Measurements from ENCODE around the gene MYH3.

Gene MYH3

GRCh38 chr17:10652984-10653659 is 4.0 kb downstream of the MYH3 start:
- peaks cover 0 to 2% (median 0%) of the 10 kb centered on the region in 5 donors for H3K27me3 ChIP-seq (ENCODE audit: control insufficient read depth in 5 of 5, insufficient read depth in 4 of 5, low read length in 5 of 5)
- no peaks in the 10 kb centered on the region for H3K36me3 ChIP-seq (ENCODE audit: control insufficient read depth in 5 of 5, insufficient read depth in 5 of 5, low read length in 5 of 5)
- peaks cover 0 to 4% (median 2%) of the 10 kb centered on the region in 5 donors for H3K4me1 ChIP-seq (ENCODE audit: control insufficient read depth in 5 of 5, insufficient read depth in 5 of 5, low read length in 5 of 5)
- H3K27ac ChIP-seq (ENCODE audit: low read depth, low read length), result no peak overlapping the region
- no peak overlapping the region for H3K4me3 ChIP-seq (ENCODE audit: low read depth in 1 of 5, low read length in 5 of 5)
- no peaks in the 10 kb centered on the region for H3K9me3 ChIP-seq (ENCODE audit: control insufficient read depth in 5 of 5, low read length in 5 of 5)
- no peak overlapping the region for H3K9ac ChIP-seq (ENCODE audit: low read length in 5 of 5)

- Histone ChIP-seq H3K4me3 (ENCODE audit: low read depth in 1 of 5, low read length in 5 of 5) (no peak overlapping the region), H3K9me3 (ENCODE audit: control insufficient read depth in 5 of 5, low read length in 5 of 5) (no peaks in the 10 kb centered on the region), H3K27me3 (ENCODE audit: control insufficient read depth in 5 of 5, insufficient read depth in 4 of 5, low read length in 5 of 5) (peaks cover 0 to 2% (median 0%) of the 10 kb centered on the region in 5 donors), H3K9ac (ENCODE audit: low read length in 5 of 5) (no peak overlapping the region), H3K27ac (ENCODE audit: low read depth, low read length) (no peak overlapping the region), H3K4me1 (ENCODE audit: control insufficient read depth in 5 of 5, insufficient read depth in 5 of 5, low read length in 5 of 5) (peaks cover 0 to 4% (median 2%) of the 10 kb centered on the region in 5 donors), H3K36me3 (ENCODE audit: control insufficient read depth in 5 of 5, insufficient read depth in 5 of 5, low read length in 5 of 5) (no peaks in the 10 kb centered on the region)
Measured at GRCh38 chr17:10651927-10652326, 5.2 kb downstream of the MYH3 start.

- no peak overlapping the region for H3K27ac ChIP-seq (ENCODE audit: low read depth, low read length)
- H3K4me1 ChIP-seq (ENCODE audit: control insufficient read depth in 5 of 5, insufficient read depth in 5 of 5, low read length in 5 of 5), result peaks cover 0 to 8% (median 2%) of the 10 kb centered on the region in 5 donors
- no peak overlapping the region for H3K4me3 ChIP-seq (ENCODE audit: low read depth in 1 of 5, low read length in 5 of 5)
Measured at GRCh38 chr17:10649602-10650001, 7.5 kb downstream of the MYH3 start.

GRCh38 chr17:10648956-10649355 is 8.2 kb downstream of the MYH3 start:
- Histone ChIP-seq H3K4me3 (ENCODE audit: low read depth in 1 of 5, low read length in 5 of 5) (no peak overlapping the region), H3K9me3 (ENCODE audit: control insufficient read depth in 5 of 5, low read length in 5 of 5) (no peaks in the 10 kb centered on the region), H3K36me3 (ENCODE audit: control insufficient read depth in 5 of 5, insufficient read depth in 5 of 5, low read length in 5 of 5) (peaks cover 0 to 4% (median 3%) of the 10 kb centered on the region in 5 donors), H3K27ac (ENCODE audit: low read depth, low read length) (no peak overlapping the region), H3K4me1 (ENCODE audit: control insufficient read depth in 5 of 5, insufficient read depth in 5 of 5, low read length in 5 of 5) (peaks cover 0 to 8% (median 2%) of the 10 kb centered on the region in 5 donors), H3K27me3 (ENCODE audit: control insufficient read depth in 5 of 5, insufficient read depth in 4 of 5, low read length in 5 of 5) (no peaks in the 10 kb centered on the region), H3K9ac (ENCODE audit: low read length in 5 of 5) (no peak overlapping the region)

More at GRCh38 chr17:10649602-10650001, 7.5 kb downstream of the MYH3 start:
- Histone ChIP-seq H3K9ac (ENCODE audit: low read length in 5 of 5) (no peak overlapping the region), H3K27me3 (ENCODE audit: control insufficient read depth in 5 of 5, insufficient read depth in 4 of 5, low read length in 5 of 5) (peaks cover 0 to 2% (median 0%) of the 10 kb centered on the region in 5 donors), H3K9me3 (ENCODE audit: control insufficient read depth in 5 of 5, low read length in 5 of 5) (no peaks in the 10 kb centered on the region), H3K36me3 (ENCODE audit: control insufficient read depth in 5 of 5, insufficient read depth in 5 of 5, low read length in 5 of 5) (peaks cover 0 to 2% (median 0%) of the 10 kb centered on the region in 5 donors)

- peaks cover 0 to 8% (median 2%) of the 10 kb centered on the region in 5 donors for H3K4me1 ChIP-seq (ENCODE audit: control insufficient read depth in 5 of 5, insufficient read depth in 5 of 5, low read length in 5 of 5)
- no peak overlapping the region for H3K9ac ChIP-seq (ENCODE audit: low read length in 5 of 5)
- peaks cover 0 to 4% (median 3%) of the 10 kb centered on the region in 5 donors for H3K36me3 ChIP-seq (ENCODE audit: control insufficient read depth in 5 of 5, insufficient read depth in 5 of 5, low read length in 5 of 5)
- no peak overlapping the region for H3K4me3 ChIP-seq (ENCODE audit: low read depth in 1 of 5, low read length in 5 of 5)
- H3K27ac ChIP-seq (ENCODE audit: low read depth, low read length), result no peak overlapping the region
- H3K27me3 ChIP-seq (ENCODE audit: control insufficient read depth in 5 of 5, insufficient read depth in 4 of 5, low read length in 5 of 5), result no peaks in the 10 kb centered on the region
- no peaks in the 10 kb centered on the region for H3K9me3 ChIP-seq (ENCODE audit: control insufficient read depth in 5 of 5, low read length in 5 of 5)
Measured at GRCh38 chr17:10648381-10648780, 8.7 kb downstream of the MYH3 start.

GRCh38 chr17:10646392-10646990 is 10.6 kb downstream of the MYH3 start:
- H3K27me3 ChIP-seq (ENCODE audit: control insufficient read depth in 5 of 5, insufficient read depth in 4 of 5, low read length in 5 of 5), result no peaks in the 10 kb centered on the region
- H3K36me3 ChIP-seq (ENCODE audit: control insufficient read depth in 5 of 5, insufficient read depth in 5 of 5, low read length in 5 of 5), result peaks cover 0 to 14% (median 10%) of the 10 kb centered on the region in 5 donors
- no peak overlapping the region for H3K27ac ChIP-seq (ENCODE audit: low read depth, low read length)
- no peak overlapping the region for H3K4me3 ChIP-seq (ENCODE audit: low read depth in 1 of 5, low read length in 5 of 5)
- H3K4me1 ChIP-seq (ENCODE audit: control insufficient read depth in 5 of 5, insufficient read depth in 5 of 5, low read length in 5 of 5), result peaks cover 0 to 5% (median 0%) of the 10 kb centered on the region in 5 donors
- no peaks in the 10 kb centered on the region for H3K9me3 ChIP-seq (ENCODE audit: control insufficient read depth in 5 of 5, low read length in 5 of 5)
- no peak overlapping the region for H3K9ac ChIP-seq (ENCODE audit: low read length in 5 of 5)

GRCh38 chr17:10640475-10640874 is 16.6 kb downstream of the MYH3 start:
- Histone ChIP-seq H3K27ac (ENCODE audit: low read depth, low read length) (no peak overlapping the region), H3K27me3 (ENCODE audit: control insufficient read depth in 5 of 5, insufficient read depth in 4 of 5, low read length in 5 of 5) (no peaks in the 10 kb centered on the region), H3K9ac (ENCODE audit: low read length in 5 of 5) (no peak overlapping the region), H3K9me3 (ENCODE audit: control insufficient read depth in 5 of 5, low read length in 5 of 5) (no peaks in the 10 kb centered on the region), H3K36me3 (ENCODE audit: control insufficient read depth in 5 of 5, insufficient read depth in 5 of 5, low read length in 5 of 5) (peaks cover 4 to 44% (median 30%) of the 10 kb centered on the region in 5 donors), H3K4me1 (ENCODE audit: control insufficient read depth in 5 of 5, insufficient read depth in 5 of 5, low read length in 5 of 5) (no peaks in the 10 kb centered on the region), H3K4me3 (ENCODE audit: low read depth in 1 of 5, low read length in 5 of 5) (no peak overlapping the region)

- H3K27ac ChIP-seq (ENCODE audit: low read depth, low read length), result no peak overlapping the region
- no peaks in the 10 kb centered on the region for H3K27me3 ChIP-seq (ENCODE audit: control insufficient read depth in 5 of 5, insufficient read depth in 4 of 5, low read length in 5 of 5)
- H3K9me3 ChIP-seq (ENCODE audit: control insufficient read depth in 5 of 5, low read length in 5 of 5), result no peaks in the 10 kb centered on the region
- H3K9ac ChIP-seq (ENCODE audit: low read length in 5 of 5), result no peak overlapping the region
- H3K36me3 ChIP-seq (ENCODE audit: control insufficient read depth in 5 of 5, insufficient read depth in 5 of 5, low read length in 5 of 5), result peaks cover 7 to 56% (median 39%) of the 10 kb centered on the region in 5 donors
- no peaks in the 10 kb centered on the region for H3K4me1 ChIP-seq (ENCODE audit: control insufficient read depth in 5 of 5, insufficient read depth in 5 of 5, low read length in 5 of 5)
- no peak overlapping the region for H3K4me3 ChIP-seq (ENCODE audit: low read depth in 1 of 5, low read length in 5 of 5)
Measured at GRCh38 chr17:10638151-10638550, 19.0 kb downstream of the MYH3 start.

- no peak overlapping the region for H3K4me3 ChIP-seq (ENCODE audit: low read depth in 1 of 5, low read length in 5 of 5)
Measured at GRCh38 chr17:10635290-10635689, 21.8 kb downstream of the MYH3 start.

GRCh38 chr17:10633738-10634379 is 23.2 kb downstream of the MYH3 start:
- Histone ChIP-seq H3K27ac (ENCODE audit: low read depth, low read length) (no peak overlapping the region), H3K36me3 (ENCODE audit: control insufficient read depth in 5 of 5, insufficient read depth in 5 of 5, low read length in 5 of 5) (peaks cover 5 to 44% (median 26%) of the 10 kb centered on the region in 5 donors), H3K4me1 (ENCODE audit: control insufficient read depth in 5 of 5, insufficient read depth in 5 of 5, low read length in 5 of 5) (peaks cover 0 to 3% (median 0%) of the 10 kb centered on the region in 5 donors), H3K9ac (ENCODE audit: low read length in 5 of 5) (no peak overlapping the region), H3K4me3 (ENCODE audit: low read depth in 1 of 5, low read length in 5 of 5) (no peak overlapping the region), H3K27me3 (ENCODE audit: control insufficient read depth in 5 of 5, insufficient read depth in 4 of 5, low read length in 5 of 5) (no peaks in the 10 kb centered on the region), H3K9me3 (ENCODE audit: control insufficient read depth in 5 of 5, low read length in 5 of 5) (no peaks in the 10 kb centered on the region)

More at GRCh38 chr17:10635290-10635689, 21.8 kb downstream of the MYH3 start:
- Histone ChIP-seq H3K36me3 (ENCODE audit: control insufficient read depth in 5 of 5, insufficient read depth in 5 of 5, low read length in 5 of 5) (peaks cover 7 to 46% (median 28%) of the 10 kb centered on the region in 5 donors), H3K9ac (ENCODE audit: low read length in 5 of 5) (no peak overlapping the region), H3K27ac (ENCODE audit: low read depth, low read length) (no peak overlapping the region), H3K9me3 (ENCODE audit: control insufficient read depth in 5 of 5, low read length in 5 of 5) (no peaks in the 10 kb centered on the region), H3K27me3 (ENCODE audit: control insufficient read depth in 5 of 5, insufficient read depth in 4 of 5, low read length in 5 of 5) (no peaks in the 10 kb centered on the region), H3K4me1 (ENCODE audit: control insufficient read depth in 5 of 5, insufficient read depth in 5 of 5, low read length in 5 of 5) (peaks cover 0 to 3% (median 0%) of the 10 kb centered on the region in 5 donors)
